Activated naive CD4-positive, alpha-beta T cell treated with anti-CD3 and anti-CD28 coated beads, Interleukin-2, amount 50 U/mL, for 72 hours (primary cell): Measurements from ENCODE around the gene SLC9A2. TPM values are rescaled to one million over a fixed set of nuclear protein-coding genes. Genes with fewer than 3 reads are reported as not detected.
A peak's percentile ranks its signal among the peaks of the same experiment; 100 is the strongest.

Source experiments
- ATAC-seq, 2 donors: fragments of 150-1000 bp; cut with Tn5 transposase; 2 replicates each; pipeline ENCODE4 v1.10.0; 2021; ENCODE audit warnings: mild to moderate bottlenecking in 2 of 2, moderate library complexity in 2 of 2
- DNase-seq, 2 donors: peaks; one replicate each; pipeline ENCODE4 v3.0.0; 2021 to 2022; ENCODE audit warnings: low spot score in 2 of 2
- H3K27ac Mint-ChIP-seq, 2 donors: one replicate each; pipeline ENCODE4 v1.8.0; 2022; ENCODE audit warnings: mild to moderate bottlenecking in 2 of 2, mixed read lengths in 2 of 2
- H3K36me3 Mint-ChIP-seq, 2 donors: one replicate each; pipeline ENCODE4 v1.8.0; 2022; ENCODE audit warnings: mixed read lengths in 2 of 2
- H3K9me3 Mint-ChIP-seq, 2 donors: one replicate each; pipeline ENCODE4 v1.8.0; 2022; ENCODE audit warnings: mixed read lengths in 2 of 2
- total RNA-seq, 2 donors: library from RNA; stranded (reverse); gene quantifications; one replicate each; pipeline ENCODE4 v1.2.3, GENCODE V29; 2022

SLC9A2 gene
- total RNA-seq, 2 donors from 2014 or later: 0.25 TPM; not detected in 1

- ATAC-seq (peak; percentile 99), DNase-seq (peak; percentile 29 to 59)
- Mint-ChIP-seq H3K27ac (peak overlapping the region in 1 of 2 donors; percentile 24), H3K9me3 (no peaks in the 10 kb centered on the region), H3K36me3 (peaks cover 0 to 5% of the 10 kb centered on the region in 2 donors)
Observed at GRCh38 chr2:102657770-102658169, 38.4 kb downstream of the SLC9A2 start.

- H3K27ac Mint-ChIP-seq: no peak overlapping the region
- H3K36me3 Mint-ChIP-seq: peaks cover 0 to 20% of the 10 kb centered on the region in 2 donors
- no peaks in the 10 kb centered on the region for H3K9me3 Mint-ChIP-seq
- no peak for ATAC-seq
- DNase-seq: no peak
Observed at GRCh38 chr2:102660070-102660469, 40.7 kb downstream of the SLC9A2 start.

- no peak overlapping the region for H3K27ac Mint-ChIP-seq
- ATAC-seq (no peak), DNase-seq (no peak)
- H3K36me3 Mint-ChIP-seq: peaks cover 0 to 22% of the 10 kb centered on the region in 2 donors
- no peaks in the 10 kb centered on the region for H3K9me3 Mint-ChIP-seq
Observed at GRCh38 chr2:102660574-102660973, 41.2 kb downstream of the SLC9A2 start.

GRCh38 chr2:102661846-102662245, 42.5 kb downstream of the SLC9A2 start:
- DNase-seq (no peak), ATAC-seq (no peak)
- Mint-ChIP-seq H3K36me3 (peaks cover 0 to 22% of the 10 kb centered on the region in 2 donors), H3K27ac (no peak overlapping the region), H3K9me3 (no peaks in the 10 kb centered on the region)

GRCh38 chr2:102662833-102663232, 43.5 kb downstream of the SLC9A2 start:
- Mint-ChIP-seq H3K27ac (peak overlapping the region in 1 of 2 donors; percentile 8), H3K36me3 (peaks cover 0 to 22% of the 10 kb centered on the region in 2 donors), H3K9me3 (no peaks in the 10 kb centered on the region)
- DNase-seq (no peak), ATAC-seq (no peak)

GRCh38 chr2:102663381-102663780, 44.0 kb downstream of the SLC9A2 start:
- Mint-ChIP-seq H3K9me3 (no peaks in the 10 kb centered on the region), H3K36me3 (peaks cover 0 to 22% of the 10 kb centered on the region in 2 donors), H3K27ac (no peak overlapping the region)
- DNase-seq (no peak), ATAC-seq (no peak)

- Mint-ChIP-seq H3K36me3 (peaks cover 0 to 22% of the 10 kb centered on the region in 2 donors), H3K27ac (peak overlapping the region in 1 of 2 donors; percentile 41), H3K9me3 (no peaks in the 10 kb centered on the region)
- peak; percentile 58 to 67 for DNase-seq
- peak; percentile 93 to 100 for ATAC-seq
Observed at GRCh38 chr2:102664471-102664909, 45.1 kb downstream of the SLC9A2 start.

- Mint-ChIP-seq H3K36me3 (peaks cover 0 to 22% of the 10 kb centered on the region in 2 donors), H3K9me3 (no peaks in the 10 kb centered on the region), H3K27ac (peak overlapping the region in 1 of 2 donors; percentile 19)
- ATAC-seq (no peak), DNase-seq (no peak)
Observed at GRCh38 chr2:102667072-102667471, 47.7 kb downstream of the SLC9A2 start.

- no peak overlapping the region for H3K27ac Mint-ChIP-seq
- H3K36me3 Mint-ChIP-seq: peaks cover 0 to 13% of the 10 kb centered on the region in 2 donors
- ATAC-seq (no peak), DNase-seq (no peak)
- no peaks in the 10 kb centered on the region for H3K9me3 Mint-ChIP-seq
Observed at GRCh38 chr2:102668171-102668570, 48.8 kb downstream of the SLC9A2 start.

GRCh38 chr2:102669401-102669800, 50.0 kb downstream of the SLC9A2 start:
- H3K9me3 Mint-ChIP-seq: no peaks in the 10 kb centered on the region
- peak overlapping the region in 1 of 2 donors; percentile 7 for H3K27ac Mint-ChIP-seq
- DNase-seq (no peak), ATAC-seq (peak; percentile 17 to 76)
- peaks cover 0 to 8% of the 10 kb centered on the region in 2 donors for H3K36me3 Mint-ChIP-seq

GRCh38 chr2:102672107-102672776, 52.9 kb downstream of the SLC9A2 start:
- peak in 1 of 2 donors; percentile 73 for ATAC-seq
- H3K27ac Mint-ChIP-seq: no peak overlapping the region

GRCh38 chr2:102674370-102674769, 55.0 kb downstream of the SLC9A2 start:
- ATAC-seq (no peak), DNase-seq (no peak)
- no peaks in the 10 kb centered on the region for H3K36me3 Mint-ChIP-seq
- H3K27ac Mint-ChIP-seq: no peak overlapping the region
- H3K9me3 Mint-ChIP-seq: no peaks in the 10 kb centered on the region

More at GRCh38 chr2:102672107-102672776, 52.9 kb downstream of the SLC9A2 start:
- Mint-ChIP-seq H3K36me3 (no peaks in the 10 kb centered on the region), H3K9me3 (no peaks in the 10 kb centered on the region)
- no peak for DNase-seq

- Mint-ChIP-seq H3K27ac (peak overlapping the region in 1 of 2 donors; percentile 1), H3K36me3 (no peaks in the 10 kb centered on the region), H3K9me3 (no peaks in the 10 kb centered on the region)
- no peak for ATAC-seq
- no peak for DNase-seq
Observed at GRCh38 chr2:102674836-102675235, 55.5 kb downstream of the SLC9A2 start.

- Mint-ChIP-seq H3K9me3 (no peaks in the 10 kb centered on the region), H3K27ac (no peak overlapping the region), H3K36me3 (no peaks in the 10 kb centered on the region)
- DNase-seq: no peak
- no peak for ATAC-seq
Observed at GRCh38 chr2:102677244-102678215, 58.2 kb downstream of the SLC9A2 start.

- ATAC-seq: no peak
- H3K9me3 Mint-ChIP-seq: no peaks in the 10 kb centered on the region
- no peak for DNase-seq
- H3K27ac Mint-ChIP-seq: no peak overlapping the region
- H3K36me3 Mint-ChIP-seq: no peaks in the 10 kb centered on the region
Observed at GRCh38 chr2:102678442-102678841, 59.1 kb downstream of the SLC9A2 start.

- DNase-seq: no peak
- H3K36me3 Mint-ChIP-seq: no peaks in the 10 kb centered on the region
- H3K27ac Mint-ChIP-seq: no peak overlapping the region
- ATAC-seq: peak in 1 of 2 donors; percentile 34
- H3K9me3 Mint-ChIP-seq: no peaks in the 10 kb centered on the region
Observed at GRCh38 chr2:102686479-102687439, 67.4 kb downstream of the SLC9A2 start.
